NK-92 (cell line): ENCODE results near the gene GPHN.

Experiments
- DNase-seq: peaks from one replicate; lab custom pipeline; 2025; ENCODE audit not compliant: unreplicated experiment; lab: John Stamatoyannopoulos, UW

Gene GPHN

DNA sequence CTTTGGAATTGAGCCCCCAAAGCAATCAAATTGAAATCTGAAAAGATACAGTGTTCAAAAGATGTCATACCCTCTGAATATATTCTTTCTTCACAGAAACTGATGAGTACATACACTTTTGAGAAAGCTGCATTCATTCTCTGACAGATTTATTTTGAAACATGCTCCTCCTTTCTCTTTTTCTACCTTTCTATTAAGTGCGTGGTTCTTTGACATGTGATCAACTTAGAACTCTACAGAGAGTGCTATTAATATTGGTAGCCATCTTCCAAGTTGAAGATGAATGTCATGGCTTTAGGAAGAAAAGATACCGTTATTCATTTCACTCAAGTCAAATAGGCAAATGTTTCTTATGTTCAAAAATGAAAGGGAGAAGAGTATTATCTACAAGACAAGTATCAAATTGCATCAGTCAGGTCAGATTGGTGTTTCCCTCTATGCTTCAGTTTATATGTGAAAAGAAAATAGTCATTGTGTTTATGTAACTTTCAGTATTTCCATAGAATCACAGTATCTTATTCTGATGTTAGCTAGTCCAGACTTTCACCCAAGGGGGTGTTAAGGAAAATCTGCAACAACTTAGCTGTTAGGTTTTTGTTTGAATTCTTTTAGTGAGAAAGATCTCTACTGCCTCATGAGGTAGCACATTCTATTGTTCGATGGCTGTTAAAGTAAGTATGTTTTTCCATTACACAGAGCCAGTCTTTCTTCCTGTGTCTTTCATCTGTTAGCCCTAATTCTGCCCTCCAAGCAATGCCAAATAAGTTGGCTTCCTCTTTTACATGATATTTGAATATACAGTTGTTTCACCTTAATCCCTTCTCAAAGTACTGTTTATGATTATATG, 625.9 kb downstream of the GPHN start:
- no peak for DNase-seq

DNA sequence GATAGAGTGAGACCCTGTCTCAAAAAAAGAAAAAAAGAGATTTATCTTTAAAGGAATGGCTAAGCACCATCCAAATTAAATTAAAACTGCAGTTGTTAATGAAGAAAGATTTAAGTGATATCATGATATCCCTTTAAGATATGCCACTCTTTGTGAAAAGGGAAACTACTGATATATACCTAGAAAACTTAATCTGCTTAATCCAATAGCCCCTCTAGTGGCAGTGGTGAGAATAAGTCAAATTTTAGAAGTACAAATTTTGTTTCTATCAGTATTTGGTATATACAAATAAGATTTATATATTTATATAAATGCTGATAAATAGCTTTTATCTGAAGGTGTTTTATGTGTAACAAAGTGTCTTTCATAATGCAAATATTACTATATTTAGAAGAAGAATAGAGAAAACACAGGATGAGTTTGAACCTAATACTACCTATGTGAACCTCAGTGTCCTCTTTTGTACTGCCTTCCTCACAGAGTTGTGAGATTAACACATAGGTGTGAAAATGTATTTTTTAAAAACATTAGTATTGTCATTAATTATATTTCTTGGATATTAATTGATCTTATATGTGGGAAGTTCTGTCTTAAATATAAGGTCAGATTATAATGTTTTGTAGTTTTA, 629.9 kb downstream of the GPHN start:
- DNase-seq = no peak

DNA sequence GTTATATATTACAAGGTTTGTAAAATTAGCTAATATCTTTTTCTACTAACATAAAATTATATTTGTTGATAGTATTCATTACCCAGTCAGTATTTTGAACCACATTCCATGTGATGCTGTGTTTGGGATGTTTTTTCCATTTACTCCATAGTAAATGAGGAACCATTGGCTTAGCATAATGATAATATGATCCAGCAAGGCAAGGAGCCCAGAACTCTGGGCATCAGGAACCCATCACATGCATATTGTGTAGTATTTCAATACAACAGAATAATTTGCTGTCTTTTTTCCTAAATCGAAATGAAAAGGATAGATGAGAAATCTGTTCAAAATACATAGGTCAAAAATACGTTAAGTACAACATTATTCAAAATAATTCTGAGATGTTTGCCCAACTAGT, 632.6 kb downstream of the GPHN start:
- DNase-seq = no peak

DNA sequence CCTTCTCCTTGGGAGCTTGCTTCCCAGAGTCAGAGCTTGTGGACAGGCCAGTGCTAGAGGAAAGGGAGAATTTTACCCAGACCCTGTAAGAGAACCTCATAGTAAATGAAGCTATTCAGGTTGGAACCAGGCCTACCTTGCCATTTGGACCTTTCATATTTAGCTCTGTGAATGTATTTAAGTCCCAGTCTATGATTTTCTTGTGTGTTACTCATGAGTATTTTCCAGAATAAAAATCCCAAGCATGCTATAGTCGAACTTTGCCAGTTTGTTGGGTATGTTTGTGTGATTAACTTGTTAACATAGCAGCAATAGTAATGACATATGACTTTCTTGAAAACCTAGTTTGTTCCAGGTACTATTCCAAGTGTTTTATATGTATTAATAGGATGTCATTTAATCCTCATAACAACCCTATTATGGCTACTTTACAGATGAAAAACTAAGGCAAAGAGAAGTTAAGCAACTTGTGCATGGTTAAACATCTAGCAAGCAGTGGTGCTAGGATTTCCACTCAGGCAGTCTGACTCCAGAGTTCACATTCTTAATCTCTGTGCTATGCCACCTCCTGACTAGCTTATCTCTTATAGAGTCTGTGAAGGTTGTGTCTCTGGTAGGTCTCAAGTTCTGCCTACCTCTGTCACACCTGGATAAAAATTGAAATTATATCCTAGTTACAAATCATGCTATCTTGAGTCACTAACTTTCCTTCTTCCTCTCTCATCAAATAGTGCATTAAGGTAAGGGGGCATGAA, 633.4 kb downstream of the GPHN start:
- DNase-seq = no peak

DNA sequence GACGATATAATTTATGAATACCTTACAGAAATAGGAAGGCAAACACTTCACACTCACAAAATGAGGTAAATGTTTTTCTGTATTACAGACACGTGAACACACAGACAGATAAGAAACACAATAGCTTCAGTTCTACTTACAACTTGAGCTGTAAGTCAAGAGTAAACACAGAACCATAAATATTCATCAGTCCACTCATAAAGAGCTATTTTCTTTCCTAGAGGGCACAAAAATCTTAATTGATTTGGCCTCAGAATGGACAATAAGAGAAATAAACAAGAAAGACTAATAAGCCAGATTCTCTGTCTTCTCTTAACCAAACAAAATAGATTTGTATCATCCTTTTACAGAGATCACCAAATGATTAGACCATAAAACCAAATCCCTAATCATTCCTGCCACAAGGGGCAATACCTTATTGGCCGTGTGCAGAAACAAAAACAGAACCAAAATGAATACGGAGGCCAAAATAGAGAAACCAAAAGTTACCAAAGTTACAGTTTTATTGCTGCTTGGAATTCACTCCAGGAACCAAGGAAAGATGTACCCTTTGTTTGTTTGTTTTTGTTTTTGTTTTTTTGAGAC, 643.2 kb downstream of the GPHN start:
- no peak for DNase-seq

DNA sequence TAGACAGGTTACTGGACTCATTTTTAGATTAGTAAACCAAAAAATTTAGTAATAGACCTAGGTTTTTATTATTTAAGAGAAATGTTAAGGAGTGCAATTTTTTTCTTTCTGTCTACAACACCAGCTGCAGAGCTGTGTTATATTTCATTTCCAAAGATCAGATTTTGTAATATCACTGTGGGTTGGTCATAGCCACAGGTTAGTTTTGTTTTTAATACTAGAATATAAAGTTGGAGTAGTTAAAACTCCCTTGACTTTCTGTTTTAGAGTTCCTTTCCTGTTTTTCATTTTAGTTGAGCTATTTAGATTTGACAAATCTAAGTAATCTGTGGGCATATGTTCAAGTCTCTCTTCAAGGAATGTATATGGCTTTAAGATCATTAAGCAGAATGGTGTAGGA, 650.6 kb downstream of the GPHN start:
- DNase-seq = no peak

DNA sequence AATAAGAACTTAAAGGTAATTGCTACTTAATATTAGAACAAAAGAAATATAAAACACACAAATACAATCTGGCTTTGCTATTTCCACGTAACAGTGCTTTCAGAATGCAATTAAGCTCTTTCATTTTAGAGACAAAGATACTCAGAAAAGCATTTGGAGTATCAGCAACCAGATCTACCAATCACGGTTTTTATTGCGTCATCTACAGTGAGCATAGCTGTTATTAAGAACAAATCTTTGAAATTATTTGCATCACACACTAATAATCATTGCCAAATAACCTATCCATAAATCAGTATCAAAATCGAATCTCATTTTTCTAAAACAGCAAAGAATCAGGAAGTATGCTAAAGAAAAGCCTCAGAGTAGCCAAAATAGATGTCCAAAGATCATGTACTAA, 654.4 kb downstream of the GPHN start:
- DNase-seq = no peak

DNA sequence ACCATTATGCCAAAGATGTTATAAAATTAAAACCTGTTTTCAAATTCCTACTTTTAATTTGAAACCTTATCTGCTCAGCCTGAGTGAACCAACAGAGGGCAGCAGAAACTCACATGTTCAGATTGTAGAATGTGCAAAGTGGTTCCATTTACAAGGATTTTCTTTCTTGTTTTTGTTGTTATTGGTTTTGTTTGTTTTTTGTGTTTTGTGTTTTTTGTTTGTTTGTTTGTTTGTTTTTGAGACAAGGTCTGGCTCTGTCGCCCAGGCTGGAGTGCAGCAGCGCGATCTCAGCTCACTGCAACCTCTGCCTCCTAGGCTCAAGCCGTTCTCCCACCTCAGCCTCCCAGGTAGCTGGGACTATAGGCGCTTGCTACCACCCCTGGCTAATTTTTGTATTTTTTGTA, 658.5 kb downstream of the GPHN start:
- no peak for DNase-seq

DNA sequence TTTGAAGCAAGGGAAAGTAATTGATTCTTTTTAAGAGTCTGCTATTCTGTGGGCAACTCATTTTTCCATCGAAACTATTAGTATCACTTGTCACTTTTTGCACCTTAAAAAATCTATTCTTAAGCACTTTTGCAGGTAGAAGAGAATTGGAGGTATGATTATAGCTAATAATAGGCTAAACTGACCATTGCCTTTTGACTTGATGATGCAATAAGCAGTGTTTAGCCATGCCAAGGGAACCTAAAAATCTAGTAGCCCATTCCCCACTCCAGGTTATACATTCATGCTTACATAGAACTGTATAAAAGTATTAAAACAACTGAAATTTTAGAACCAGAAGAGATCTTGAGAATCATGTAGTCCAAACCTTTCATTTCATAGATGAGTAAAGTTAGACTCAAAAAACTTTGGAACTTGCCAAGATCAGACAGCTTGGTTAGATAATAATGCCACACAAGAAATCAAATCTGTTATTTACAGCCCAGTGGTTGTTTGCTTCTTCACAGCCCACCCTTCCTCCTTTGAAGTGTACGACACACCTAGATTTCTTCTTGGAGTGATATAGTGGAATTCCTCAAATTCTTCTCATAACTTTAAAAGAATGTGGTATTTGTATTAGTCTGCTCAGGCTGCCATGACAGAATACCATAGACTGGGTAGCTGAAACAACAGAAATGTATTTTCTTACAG, 659.6 kb downstream of the GPHN start:
- no peak for DNase-seq

DNA sequence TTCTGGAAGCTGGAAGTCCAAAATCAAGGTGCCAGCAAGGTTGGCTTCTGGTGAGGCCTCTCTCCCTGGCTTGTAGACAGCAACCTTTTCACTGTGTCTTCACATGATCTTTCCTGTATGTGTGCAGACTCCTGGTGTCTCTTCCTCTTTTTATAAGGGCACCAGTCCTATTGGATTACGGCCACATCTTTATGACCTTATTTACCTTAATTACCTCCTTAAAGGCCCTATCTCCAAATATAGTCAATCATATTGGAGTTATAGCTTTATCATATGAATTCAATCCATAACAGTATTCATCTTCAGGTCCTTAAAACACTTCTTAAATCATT, 660.1 kb downstream of the GPHN start:
- no peak for DNase-seq

DNA sequence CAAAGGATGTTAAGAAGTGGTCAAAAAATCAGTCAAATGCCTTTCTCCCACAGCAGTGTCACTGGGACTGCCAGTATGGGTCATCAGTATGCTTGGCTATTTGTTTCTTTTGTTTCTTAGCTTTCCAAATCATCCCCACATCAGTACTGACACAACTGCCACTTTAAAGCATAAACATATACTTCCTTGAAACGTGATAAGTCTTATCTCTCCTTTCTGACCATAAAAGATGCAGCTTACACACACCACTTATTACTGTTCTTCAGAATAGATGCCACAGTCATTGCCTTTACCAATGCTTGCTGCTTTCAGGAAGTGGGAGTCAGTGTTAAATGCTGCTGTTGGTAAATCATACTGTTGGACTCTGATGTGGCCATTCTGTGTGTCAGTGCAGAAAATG, 662.7 kb downstream of the GPHN start:
- no peak for DNase-seq

DNA sequence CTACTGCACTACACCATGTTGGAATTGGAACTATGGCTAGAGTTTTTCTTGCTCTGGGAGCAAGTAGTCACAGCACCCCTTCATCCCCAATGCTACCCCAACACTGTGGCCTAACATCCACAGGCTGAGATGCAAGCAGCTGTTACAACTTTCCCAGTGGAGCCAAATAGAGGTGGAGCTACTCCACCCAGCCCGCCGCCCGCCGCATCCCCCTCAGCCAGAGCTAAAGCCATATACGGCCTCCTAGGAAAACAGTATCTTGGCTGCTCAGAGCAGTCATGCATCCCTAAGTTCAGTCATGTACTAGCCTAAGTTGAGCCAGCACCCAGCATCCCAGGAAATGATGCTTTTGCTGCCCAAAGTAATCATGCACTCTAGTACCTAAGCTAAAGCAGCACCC, 664.1 kb downstream of the GPHN start:
- no peak for DNase-seq

DNA sequence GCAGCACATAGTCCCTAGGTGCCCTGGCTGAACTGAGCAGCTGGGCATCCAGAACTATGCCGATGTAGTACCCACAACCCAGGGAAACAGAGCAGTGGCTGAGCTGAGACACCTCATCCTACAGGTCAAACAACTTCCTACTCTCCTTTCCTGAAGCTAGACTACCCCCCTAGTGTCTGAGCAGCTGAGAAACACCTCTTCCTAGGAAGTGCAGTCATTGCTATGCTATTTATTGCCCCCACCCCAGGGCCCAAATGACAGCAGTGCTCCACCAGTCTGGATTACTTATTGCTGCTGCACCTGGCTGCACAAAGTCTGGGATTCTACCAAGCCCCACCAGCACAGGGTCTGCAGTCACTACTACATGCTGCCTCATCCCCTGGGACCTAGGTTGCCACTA, 664.6 kb downstream of the GPHN start:
- no peak for DNase-seq

DNA sequence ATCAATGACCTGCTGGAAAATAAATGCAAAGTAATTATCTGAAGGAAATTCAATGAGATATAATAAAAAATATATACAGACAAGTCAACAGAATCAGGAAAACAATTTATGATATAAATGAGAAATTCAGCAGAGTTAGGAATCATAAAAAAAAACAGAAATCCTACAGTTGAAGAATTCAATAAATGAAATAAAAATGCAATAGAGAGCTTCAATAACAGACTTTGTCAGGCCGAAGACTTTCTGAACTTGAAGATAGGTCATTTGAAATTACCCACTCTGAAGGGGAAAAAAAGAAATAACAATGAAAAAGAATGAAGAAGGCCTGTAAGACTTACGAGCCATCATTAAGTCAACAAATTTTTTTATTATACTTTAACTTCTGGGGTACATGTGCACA, 665.8 kb downstream of the GPHN start:
- DNase-seq = no peak

DNA sequence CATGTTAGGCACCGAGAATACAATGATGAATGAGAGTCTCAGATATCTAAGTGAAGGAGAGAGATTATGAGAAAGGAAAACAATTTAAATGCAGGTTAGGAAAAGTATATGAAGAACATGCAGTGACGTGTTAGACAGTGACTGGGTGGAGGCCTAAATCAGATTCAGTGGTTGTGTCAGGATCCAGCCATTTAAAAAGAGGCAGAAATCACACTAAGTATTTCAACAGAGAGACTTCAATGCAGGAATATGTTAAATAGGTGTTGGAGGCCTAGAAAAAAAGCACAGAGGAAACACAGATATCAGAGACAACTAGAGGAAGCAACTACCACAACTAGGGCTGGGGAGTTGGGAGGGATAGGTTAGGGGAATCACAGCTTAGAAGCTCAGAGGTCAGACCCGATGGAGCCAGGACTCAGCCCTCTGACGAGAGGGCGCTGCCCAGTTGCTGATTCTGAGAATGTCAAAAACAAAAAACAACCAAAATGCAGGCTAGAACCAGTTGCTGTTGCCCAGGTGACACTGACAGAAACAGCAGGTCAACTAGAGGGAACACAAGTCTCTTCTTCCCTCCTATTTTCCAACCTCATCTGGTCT, 678.3 kb downstream of the GPHN start:
- DNase-seq = no peak

DNA sequence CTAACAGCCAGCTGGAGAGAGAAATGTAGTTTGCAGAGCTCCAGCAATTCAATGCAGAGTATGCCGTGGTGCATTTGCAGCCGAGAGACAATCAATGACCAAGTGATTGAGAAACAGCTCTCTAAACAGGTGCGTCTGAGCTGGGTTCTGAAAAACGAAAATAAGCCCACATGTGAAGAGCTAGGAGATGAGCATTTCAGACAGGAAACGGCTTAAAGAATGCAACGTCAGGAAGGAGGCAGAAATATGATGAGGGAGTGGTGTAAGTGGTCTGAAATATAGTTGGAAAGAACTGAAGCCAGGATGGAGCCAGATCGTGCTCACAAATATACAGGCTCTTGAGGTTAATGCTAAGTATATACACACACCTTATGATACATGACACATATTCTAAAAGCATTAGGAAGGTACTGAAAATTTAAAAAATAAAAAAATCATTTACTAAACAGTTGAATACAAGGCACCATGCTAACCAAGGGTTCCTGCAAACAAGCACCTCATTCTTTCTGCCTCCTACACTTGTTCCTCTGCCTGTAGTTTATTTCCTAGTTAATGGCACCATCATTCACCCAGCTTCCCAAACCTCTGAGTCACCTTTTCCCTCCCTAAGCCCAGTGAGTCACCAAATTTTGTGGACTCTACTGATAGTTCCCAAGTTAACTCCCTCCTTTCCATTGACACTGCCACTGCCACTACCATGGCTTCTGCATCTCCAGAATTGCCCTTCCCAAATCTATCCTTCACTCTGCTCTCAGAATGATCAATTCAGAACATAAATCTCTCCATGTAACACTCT, 679.0 kb downstream of the GPHN start:
- DNase-seq = no peak

DNA sequence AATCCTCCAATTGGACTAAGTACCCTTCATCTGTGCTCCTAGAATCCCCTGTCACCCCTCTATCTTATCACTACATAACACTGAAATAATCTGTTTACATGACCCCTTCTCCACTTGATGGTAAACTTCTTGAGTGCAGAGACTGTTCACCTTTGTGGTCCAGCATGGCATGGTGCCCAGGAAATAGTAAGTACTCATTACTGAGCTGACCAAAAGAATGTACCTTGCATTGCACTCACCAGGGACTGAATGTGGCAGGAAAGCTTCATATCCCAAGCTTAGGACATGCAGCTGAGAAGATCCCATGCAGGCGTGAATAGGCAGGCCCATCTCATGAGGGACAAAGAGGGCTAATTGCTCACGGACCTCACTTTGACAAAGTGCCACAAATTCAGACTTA, 679.9 kb downstream of the GPHN start:
- DNase-seq = no peak

DNA sequence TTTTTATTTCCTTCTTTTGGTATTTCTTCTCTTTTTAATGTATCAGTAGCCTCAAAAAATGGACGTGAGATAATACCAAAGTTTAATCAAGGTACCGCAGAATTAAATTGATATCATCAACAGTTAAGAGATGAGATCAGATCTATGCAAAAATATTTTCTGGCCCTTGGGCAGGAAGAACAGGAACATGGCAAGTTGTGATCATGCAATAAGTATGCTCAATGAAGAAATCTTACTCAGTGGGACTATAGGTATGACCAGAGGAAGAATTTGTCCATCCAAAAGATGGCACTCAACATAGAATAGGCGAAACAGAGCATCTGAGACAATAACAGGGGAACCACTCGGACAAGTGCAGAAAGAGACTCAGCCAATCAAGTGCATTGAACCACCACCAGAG, 680.4 kb downstream of the GPHN start:
- DNase-seq = no peak

DNA sequence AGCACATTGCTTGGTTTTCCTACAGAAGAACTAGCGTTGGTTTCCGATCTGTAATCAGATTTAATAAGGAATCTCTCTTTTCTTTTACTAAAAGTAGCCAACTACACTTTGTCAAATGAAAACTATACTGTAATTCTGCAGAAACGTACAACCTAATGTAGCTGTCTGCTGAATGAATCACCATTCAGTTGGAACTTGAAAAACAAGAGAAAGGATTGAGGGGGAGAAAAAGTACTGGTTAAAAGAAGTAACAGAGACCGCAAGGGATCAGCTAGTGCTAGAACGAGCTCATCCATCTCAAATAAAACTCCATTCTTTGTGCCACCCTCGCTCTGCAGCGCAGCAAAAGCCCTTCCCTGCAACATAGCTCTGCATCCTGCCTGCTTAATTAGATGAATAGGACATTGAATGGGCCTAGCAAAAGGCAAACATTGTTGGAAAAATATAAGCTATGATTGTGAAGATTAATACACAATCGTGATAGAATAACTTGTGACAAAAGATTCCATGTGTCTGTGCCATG, 683.9 kb downstream of the GPHN start:
- no peak for DNase-seq

DNA sequence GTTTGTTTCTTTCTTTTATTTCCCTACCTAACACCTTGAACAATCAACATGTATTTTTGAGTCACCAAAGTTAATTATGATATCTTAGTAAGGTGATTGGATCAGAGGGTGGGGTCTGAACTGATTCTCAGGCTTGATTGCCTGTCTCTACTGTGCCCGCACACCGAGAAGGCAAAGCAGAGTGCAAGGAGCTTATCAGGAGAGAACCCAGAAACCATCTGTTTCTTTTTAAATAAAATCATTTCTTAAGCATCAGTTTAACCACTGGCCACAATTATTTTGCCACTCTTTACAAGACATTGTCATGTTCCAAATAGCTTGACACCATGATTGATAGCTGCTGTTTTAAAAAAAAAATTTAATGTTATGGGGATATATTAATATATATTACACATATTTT, 684.4 kb downstream of the GPHN start:
- DNase-seq = no peak
